ENCODE measurements around the gene TAS1R1. TPM values are rescaled to one million over a fixed set of nuclear protein-coding genes. Genes with fewer than 3 reads are reported as not detected.
"Not testable (repeated sequence)": the region's sequence is repeated elsewhere in the genome, so short reads cannot be mapped to it uniquely, and the experiment has no call there.

Gene TAS1R1
- total RNA-seq, 1 donor from 2014 or later: not detected

DNA sequence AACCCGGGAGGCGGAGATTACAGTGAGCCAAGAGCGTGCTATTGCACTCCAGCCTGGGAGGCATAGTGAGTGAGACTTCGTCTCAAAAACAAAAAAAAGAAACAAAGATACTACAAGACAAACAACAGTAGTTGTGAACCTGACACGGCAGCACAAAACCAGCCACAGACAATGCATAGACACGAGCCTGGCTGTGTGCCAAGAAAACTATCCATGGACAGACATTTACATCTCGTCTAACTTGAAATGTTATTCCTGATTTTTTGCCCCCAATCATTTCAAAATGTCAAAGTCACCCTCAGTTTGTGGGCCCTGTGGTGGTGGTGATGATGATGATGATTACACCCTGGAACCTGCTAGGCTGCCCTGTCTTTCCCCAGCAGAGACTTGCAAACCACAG lies 41.2 kb downstream of the TAS1R1 start:
- Mint-ChIP-seq H3K36me3 (ENCODE audit: insufficient read depth) (peaks cover 8% of the 10 kb centered on the region), H3K9me3 (ENCODE audit: low read depth) (no peaks in the 10 kb centered on the region), H3K4me1 (ENCODE audit: low read depth) (peaks cover 13% of the 10 kb centered on the region), H3K27me3 (no peaks in the 10 kb centered on the region), H3K27ac (no peak overlapping the region), H3K4me3 (ENCODE audit: low read depth) (no peak overlapping the region)
- TF ChIP-seq, protein P1, sequence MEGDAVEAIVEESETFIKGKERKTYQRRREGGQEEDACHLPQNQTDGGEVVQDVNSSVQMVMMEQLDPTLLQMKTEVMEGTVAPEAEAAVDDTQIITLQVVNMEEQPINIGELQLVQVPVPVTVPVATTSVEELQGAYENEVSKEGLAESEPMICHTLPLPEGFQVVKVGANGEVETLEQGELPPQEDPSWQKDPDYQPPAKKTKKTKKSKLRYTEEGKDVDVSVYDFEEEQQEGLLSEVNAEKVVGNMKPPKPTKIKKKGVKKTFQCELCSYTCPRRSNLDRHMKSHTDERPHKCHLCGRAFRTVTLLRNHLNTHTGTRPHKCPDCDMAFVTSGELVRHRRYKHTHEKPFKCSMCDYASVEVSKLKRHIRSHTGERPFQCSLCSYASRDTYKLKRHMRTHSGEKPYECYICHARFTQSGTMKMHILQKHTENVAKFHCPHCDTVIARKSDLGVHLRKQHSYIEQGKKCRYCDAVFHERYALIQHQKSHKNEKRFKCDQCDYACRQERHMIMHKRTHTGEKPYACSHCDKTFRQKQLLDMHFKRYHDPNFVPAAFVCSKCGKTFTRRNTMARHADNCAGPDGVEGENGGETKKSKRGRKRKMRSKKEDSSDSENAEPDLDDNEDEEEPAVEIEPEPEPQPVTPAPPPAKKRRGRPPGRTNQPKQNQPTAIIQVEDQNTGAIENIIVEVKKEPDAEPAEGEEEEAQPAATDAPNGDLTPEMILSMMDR (IDR thresholded peaks at IDR 0.05; ENCODE audit: unreplicated experiment): no peak
- no peak for DNase-seq (ENCODE audit: low spot score, unreplicated experiment)

DNA sequence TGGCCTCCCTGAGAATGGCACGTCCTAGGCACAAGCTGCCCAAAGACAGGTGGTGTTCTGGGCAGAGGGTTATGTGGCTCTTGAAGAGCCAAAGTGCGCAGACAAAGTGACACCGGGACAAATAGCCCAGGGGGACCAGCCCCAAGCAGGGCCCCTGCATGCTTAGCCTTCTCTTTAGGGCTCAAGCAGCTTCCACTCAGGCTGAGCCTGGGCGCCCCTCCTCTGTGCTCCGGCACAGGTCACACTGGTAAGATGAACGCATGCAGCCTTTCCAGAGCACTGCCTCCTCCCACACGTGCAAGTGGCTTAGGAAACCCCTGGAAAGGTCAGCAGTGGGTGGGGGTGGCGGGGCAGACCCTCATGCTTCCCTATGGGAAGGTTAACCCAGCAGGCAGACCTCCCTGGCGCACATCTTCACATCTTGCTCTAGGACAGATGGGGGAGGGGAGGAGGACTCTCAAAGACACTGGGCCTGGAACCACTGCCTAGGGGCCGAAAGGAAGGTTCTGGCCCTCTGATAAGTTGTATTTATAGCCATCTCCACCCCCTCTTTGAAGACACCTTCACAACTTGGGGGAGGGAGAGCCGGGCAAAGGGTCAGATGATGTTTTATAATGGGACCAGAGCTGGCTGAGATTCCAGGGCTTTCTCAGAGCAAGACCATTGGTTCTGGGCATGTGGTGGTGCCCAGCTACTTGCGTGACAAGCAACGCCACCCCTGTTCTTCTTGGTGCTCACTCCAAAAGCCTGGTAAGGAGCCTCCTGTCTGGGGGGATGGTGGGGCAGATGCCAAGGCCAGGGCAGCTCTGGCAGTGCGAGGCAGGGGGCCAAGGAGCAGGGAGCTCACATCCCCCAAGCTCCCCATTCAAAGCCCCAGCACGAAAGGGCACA lies 42.0 kb downstream of the TAS1R1 start:
- TF ChIP-seq, protein P1 (IDR thresholded peaks at IDR 0.05; ENCODE audit: unreplicated experiment): no peak
- Mint-ChIP-seq H3K4me3 (ENCODE audit: low read depth) (no peak overlapping the region), H3K4me1 (ENCODE audit: low read depth) (peaks cover 13% of the 10 kb centered on the region), H3K9me3 (ENCODE audit: low read depth) (no peaks in the 10 kb centered on the region), H3K36me3 (ENCODE audit: insufficient read depth) (peaks cover 8% of the 10 kb centered on the region), H3K27me3 (no peaks in the 10 kb centered on the region), H3K27ac (no peak overlapping the region)
- no peak for DNase-seq (ENCODE audit: low spot score, unreplicated experiment)

DNA sequence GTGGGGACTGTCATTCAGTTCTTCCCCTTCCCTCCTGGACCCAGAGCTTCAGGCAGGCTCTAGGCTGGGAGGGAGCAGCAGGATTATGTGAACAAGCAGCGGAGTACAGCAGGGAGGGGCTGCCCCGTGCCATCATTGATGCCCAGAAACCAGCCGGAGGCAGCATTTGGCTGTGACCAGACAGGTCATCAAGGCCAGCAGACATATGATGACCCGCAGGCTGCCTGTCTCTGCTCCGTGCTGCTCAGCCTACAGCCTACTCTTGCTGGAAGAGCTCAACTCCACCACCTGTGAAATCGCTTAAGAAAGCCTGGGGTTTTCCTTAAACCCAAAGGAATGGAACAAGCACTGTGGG lies 42.6 kb downstream of the TAS1R1 start:
- H3K4me3 Mint-ChIP-seq (ENCODE audit: low read depth): no peak overlapping the region
- no peaks in the 10 kb centered on the region for H3K9me3 Mint-ChIP-seq (ENCODE audit: low read depth)
- DNase-seq (ENCODE audit: low spot score, unreplicated experiment): no peak
- no peak overlapping the region for H3K27ac Mint-ChIP-seq
- TF ChIP-seq, protein P1 (IDR thresholded peaks at IDR 0.05; ENCODE audit: unreplicated experiment): no peak
- peaks cover 13% of the 10 kb centered on the region for H3K4me1 Mint-ChIP-seq (ENCODE audit: low read depth)
- H3K27me3 Mint-ChIP-seq: no peaks in the 10 kb centered on the region
- H3K36me3 Mint-ChIP-seq (ENCODE audit: insufficient read depth): peaks cover 8% of the 10 kb centered on the region

DNA sequence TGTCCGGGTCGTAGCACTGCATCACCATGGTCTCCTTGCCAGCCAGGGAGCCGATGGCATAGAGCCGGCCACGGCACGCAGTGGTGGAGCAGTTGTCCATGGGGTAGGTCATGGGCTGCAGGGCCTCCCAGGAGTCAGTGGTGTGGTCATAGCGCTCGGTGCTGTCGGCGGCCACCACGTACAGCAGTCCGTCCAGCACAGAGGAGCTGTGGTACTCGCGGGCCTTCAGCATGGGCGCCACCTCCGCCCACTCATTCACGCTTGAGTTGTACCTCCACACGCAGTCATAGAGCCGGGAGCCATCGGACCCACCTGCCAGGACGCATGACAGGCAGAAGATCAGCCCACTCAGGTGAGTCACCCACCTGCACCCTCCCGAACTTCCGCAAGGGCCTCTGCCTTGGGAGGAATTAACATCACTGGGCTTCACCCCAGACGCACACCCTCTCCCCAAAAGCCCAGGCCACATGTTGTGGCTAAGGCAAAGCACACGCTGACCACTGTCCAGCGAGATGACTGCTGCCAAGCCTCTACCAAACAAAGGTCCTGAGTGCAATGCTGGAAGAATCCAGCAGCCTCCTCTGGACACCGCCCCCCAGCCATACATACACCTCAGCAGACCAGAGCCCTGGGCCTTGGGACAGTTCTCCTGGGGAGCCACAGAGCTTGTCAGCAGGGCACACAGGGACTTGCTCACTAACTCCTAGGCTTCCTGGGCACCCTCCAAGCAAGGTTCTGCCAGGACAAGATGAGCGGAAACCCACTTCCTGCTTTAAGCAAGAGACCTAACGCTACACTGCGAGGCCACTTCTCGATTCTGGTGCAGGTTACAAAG lies 44.3 kb downstream of the TAS1R1 start:
- TF ChIP-seq, protein P1 (IDR thresholded peaks at IDR 0.05; ENCODE audit: unreplicated experiment): no peak
- DNase-seq (ENCODE audit: low spot score, unreplicated experiment): no peak
- Mint-ChIP-seq H3K9me3 (ENCODE audit: low read depth) (no peaks in the 10 kb centered on the region), H3K36me3 (ENCODE audit: insufficient read depth) (peaks cover 5% of the 10 kb centered on the region), H3K27ac (peak overlapping the region; percentile 24), H3K4me1 (ENCODE audit: low read depth) (peaks cover 22% of the 10 kb centered on the region), H3K27me3 (no peaks in the 10 kb centered on the region), H3K4me3 (ENCODE audit: low read depth) (peak overlapping the region; percentile 26)

- H3K36me3 Mint-ChIP-seq (ENCODE audit: insufficient read depth); H3K9me3 Mint-ChIP-seq (ENCODE audit: low read depth); DNase-seq (ENCODE audit: low spot score, unreplicated experiment); H3K27me3 Mint-ChIP-seq: not testable (repeated sequence)
- Mint-ChIP-seq H3K4me3 (ENCODE audit: low read depth) (peak overlapping the region; percentile 87), H3K4me1 (ENCODE audit: low read depth) (peaks cover 23% of the 10 kb centered on the region), H3K27ac (peak overlapping the region; percentile 96)
These were observed 44.9 kb downstream of the TAS1R1 start for GRCh38 chr1:6599991-6600390.
